K562 (cell line): ENCODE results near the gene FIS1. TPM values are rescaled to one million over a fixed set of nuclear protein-coding genes. Genes with fewer than 3 reads are reported as not detected.

ENCODE experiments used
- ATF3 ChIP-seq, 2 experiments: fragments of 450-650 bp in 1 of 2; sonication (generic) in 1 of 2; formaldehyde crosslinking in 1 of 2; IDR thresholded peaks in 1 of 2; conservative IDR thresholded peaks in 1 of 2; 2 replicates each; pipeline versions ENCODE4 v1.6.1 to v1.8.1; 2016 to 2023; ENCODE audit warnings: mild to moderate bottlenecking in 2 of 2, moderate library complexity in 2 of 2, inconsistent platforms in 1 of 2, missing genetic modification reagents in 1 of 2
- BRF2 ChIP-seq: IDR thresholded peaks from 3 replicates; pipeline ENCODE4 v1.6.1; 2011; ENCODE audit warnings: borderline replicate concordance, mild to moderate bottlenecking; ENCODE audit not compliant: insufficient read length, insufficient read depth
- CHCHD3 ChIP-seq: fragments of 250-450 bp; sonication (Bioruptor Pico); IDR thresholded peaks from 2 replicates; pipeline ENCODE4 v2.1.2; 2022; ENCODE audit warnings: mild to moderate bottlenecking
- CHD1 ChIP-seq: fragments of 200-600 bp; sonication (generic); IDR thresholded peaks from one replicate; pipeline ENCODE4 v1.6.1; 2012; ENCODE audit warnings: mild to moderate bottlenecking, moderate library complexity, low read length, inconsistent platforms
- DLX4 ChIP-seq: fragments of 250-450 bp; sonication (Bioruptor Pico); IDR thresholded peaks from 2 replicates; pipeline ENCODE4 v1.6.1; 2021; ENCODE audit warnings: mild to moderate bottlenecking
- FOXK1 ChIP-seq: sonication (generic); formaldehyde crosslinking; IDR thresholded peaks from 2 replicates; pipeline ENCODE4 v1.8.0; 2022; ENCODE audit warnings: missing genetic modification reagents, mild to moderate bottlenecking, borderline replicate concordance
- LARP7 ChIP-seq: fragments of 450-650 bp; IDR thresholded peaks from 2 replicates; pipeline ENCODE4 v1.6.1; 2016
- NR0B1 ChIP-seq: fragments of 450-650 bp; IDR thresholded peaks from one replicate; pipeline ENCODE4 v1.6.1; 2018; ENCODE audit warnings: mild to moderate bottlenecking, moderate library complexity; ENCODE audit not compliant: partially characterized antibody
- NUFIP1 ChIP-seq: fragments of 450-650 bp; IDR thresholded peaks from 2 replicates; pipeline ENCODE4 v1.6.1; 2018; ENCODE audit not compliant: partially characterized antibody
- RBM14 ChIP-seq: fragments of 200-400 bp; formaldehyde crosslinking; IDR thresholded peaks from 2 replicates; pipeline ENCODE4 v1.6.1; 2018; ENCODE audit warnings: low read depth, mild to moderate bottlenecking, low read length, moderate library complexity, borderline replicate concordance; ENCODE audit not compliant: insufficient read depth
- TBL1XR1 ChIP-seq, 2 experiments: IDR thresholded peaks; 2 replicates each; pipeline ENCODE4 v1.6.1; 2012; ENCODE audit warnings: improper control_type of control experiment in 2 of 2, low read length in 2 of 2, mild to moderate bottlenecking in 1 of 2
- ZNF165 ChIP-seq: fragments of 250-450 bp; sonication (Bioruptor Pico); IDR thresholded peaks from 2 replicates; pipeline ENCODE4 v1.4.0; 2020; ENCODE audit warnings: borderline replicate concordance
- ZNF324 ChIP-seq: fragments of 250-450 bp; sonication (Bioruptor Pico); IDR thresholded peaks from 2 replicates; pipeline ENCODE4 v1.4.0; 2020; ENCODE audit warnings: mild to moderate bottlenecking
- ZNF431 ChIP-seq: sonication (generic); formaldehyde crosslinking; IDR thresholded peaks from 2 replicates; pipeline ENCODE4 v1.8.0; 2022; ENCODE audit warnings: mild to moderate bottlenecking, missing genetic modification reagents
- ZNF639 ChIP-seq, 2 experiments: fragments of 200-800 bp in 1 of 2; sonication (Bioruptor generic) in 1 of 2; sonication (generic) in 1 of 2; formaldehyde crosslinking in 1 of 2; IDR thresholded peaks in 1 of 2; conservative IDR thresholded peaks in 1 of 2; 2 replicates each; pipeline versions ENCODE4 v1.5.0 to v1.6.1; 2016 to 2020; ENCODE audit warnings: missing compliant biosample characterization in 1 of 2, missing genetic modification characterization in 1 of 2, missing genetic modification reagents in 1 of 2
- ZNF740 ChIP-seq, 3 experiments: fragments of 200-800 bp in 1 of 3; sonication (Bioruptor generic) in 1 of 3; sonication (generic) in 1 of 3; formaldehyde crosslinking in 1 of 3; IDR thresholded peaks; 2 replicates each; pipeline versions ENCODE4 v1.6.1 to v1.8.0; 2016 to 2022; ENCODE audit warnings: mild to moderate bottlenecking in 2 of 3, missing compliant biosample characterization in 2 of 3, missing genetic modification characterization in 2 of 3, missing genetic modification reagents in 1 of 3
- polyA plus RNA-seq, 8 experiments: library from polyadenylated mRNA; depleted of rRNA in 4 of 8; stranded (reverse) in 5 of 8; unstranded in 3 of 8; fragments of >200 nt; fragmentation: Nextera tagmentation in 2 of 8; fragmentation: Illumina TruSeq in 1 of 8; extraction: Ambion mirVana in 2 of 8; extraction: Trizol in 1 of 8; gene quantifications; 2 replicates each; pipeline versions ENCODE4 v1.2.1 to v1.2.3, GENCODE V29; 2011 to 2014; ENCODE audit warnings: inconsistent platforms in 1 of 8, missing spikeins in 1 of 8
- total RNA-seq, 7 experiments: library from RNA; depleted of rRNA in 6 of 7; stranded (reverse); fragments of >200 nt in 6 of 7; fragmentation: Illumina TruSeq in 2 of 7; extraction: Trizol in 2 of 7; gene quantifications; 2 replicates each; pipeline versions ENCODE4 v1.2.1 to v1.2.3, GENCODE V29; 2011 to 2021; ENCODE audit warnings: low replicate concordance in 1 of 7

The FIS1 gene
- total and polyA plus RNA-seq, 9 of the 15 experiments (the other 6 are each of a cell fraction or from before 2014, with no cell fraction given), result 86.0 to 257 (median 144) TPM

- TF ChIP-seq NR0B1 (no peak), NUFIP1 (no peak), BRF2 (no peak), LARP7 (0 out of 2 replicates have a peak, but pooled peaks have one; percentile 60), ZNF740 (CRISPR knock-in tag; IDR thresholded peaks at IDR 0.05) (no peak), ZNF740 (tag; IDR thresholded peaks at IDR 0.05) (0 out of 4 replicates have a peak, but pooled peaks of 1 of the 2 experiments have one; percentile 17), DLX4 (CRISPR knock-in tag) (no peak), TBL1XR1 (IDR thresholded peaks at IDR 0.05; ENCODE audit: low read length in 2 of 2) (no peak), RBM14 (no peak), FOXK1 (0 out of 2 replicates have a peak, but pooled peaks have one; percentile 13), CHCHD3 (CRISPR knock-in tag) (no peak), ZNF431 (CRISPR knock-in tag) (no peak), CHD1 (peak; percentile 40), ZNF165 (CRISPR knock-in tag) (no peak), ATF3 (IDR thresholded peaks at IDR 0.05) (no peak), ATF3 (CRISPR knock-in tag; conservative IDR thresholded peaks at IDR 0.05) (no peak), ZNF324 (CRISPR knock-in tag) (peak; percentile 86), ZNF639 (CRISPR knock-in tag; conservative IDR thresholded peaks at IDR 0.05 in 1 of 2, IDR thresholded peaks at IDR 0.05 in 1 of 2) (no peak)
Observed at GRCh38 chr7:101218236-101219125, 26.4 kb downstream of the FIS1 start (continued).
